Activated T-helper 2 cell treated with anti-CD3 and anti-CD28 coated beads, Interferon-gamma antibody, Interleukin-2, Interleukin-4, amounts not matched to agents 10 μg/mL and 5 μg/mL and 100 μg/mL, durations not matched to agents 14 hours and 24 hours and 36 hours (primary cell): ENCODE measurements around the gene TNS2. TPM values are rescaled to one million over a fixed set of nuclear protein-coding genes. Genes with fewer than 3 reads are reported as not detected.
A peak's percentile ranks its signal among the peaks of the same experiment; 100 is the strongest.
"Not testable (repeated sequence)": the region's sequence is repeated elsewhere in the genome, so short reads cannot be mapped to it uniquely, and the experiment has no call there.

Source experiments
- DNase-seq: peaks from one replicate; pipeline ENCODE4 v3.0.0; 2021; ENCODE audit warnings: low spot score
- H3K27ac Mint-ChIP-seq: one replicate; pipeline ENCODE4 v1.8.0; 2021; ENCODE audit warnings: mixed read lengths
- H3K27me3 Mint-ChIP-seq: one replicate; pipeline ENCODE4 v1.8.0; 2021; ENCODE audit warnings: low read depth, mixed read lengths
- H3K36me3 Mint-ChIP-seq: one replicate; pipeline ENCODE4 v1.8.0; 2021; ENCODE audit warnings: low read depth, mixed read lengths
- H3K4me1 Mint-ChIP-seq: one replicate; pipeline ENCODE4 v1.8.0; 2021; ENCODE audit warnings: low read depth, mixed read lengths
- H3K4me3 Mint-ChIP-seq: one replicate; pipeline ENCODE4 v1.8.0; 2021; ENCODE audit warnings: low read depth, mild to moderate bottlenecking, moderate library complexity, mixed read lengths
- H3K9me3 Mint-ChIP-seq: one replicate; pipeline ENCODE4 v1.8.0; 2021; ENCODE audit warnings: mixed read lengths
- intact Hi-C: fragments of 100-400 bp; cut with micrococcal nuclease; formaldehyde crosslinking; loops from one replicate; pipeline ENCODE4 v1.15.1; 2023
- total RNA-seq: library from RNA; stranded (reverse); gene quantifications from 2 replicates; pipeline ENCODE4 v1.2.3, GENCODE V29; 2022

The TNS2 gene
- total RNA-seq, 1 donor from 2014 or later: 4.7 TPM

- no peak overlapping the region for H3K27ac Mint-ChIP-seq
- intact Hi-C loops: no loop called here
- peaks cover 3% of the 10 kb centered on the region for H3K4me1 Mint-ChIP-seq
- H3K4me3 Mint-ChIP-seq: no peak overlapping the region
- no peaks in the 10 kb centered on the region for H3K36me3 Mint-ChIP-seq
- peaks cover 33% of the 10 kb centered on the region for H3K27me3 Mint-ChIP-seq
- H3K9me3 Mint-ChIP-seq: no peaks in the 10 kb centered on the region
- DNase-seq: no peak
Observed at GRCh38 chr12:53090554-53090953, 40.7 kb downstream of the TNS2 start.

GRCh38 chr12:53091756-53092155, 41.9 kb downstream of the TNS2 start:
- Mint-ChIP-seq H3K27ac (no peak overlapping the region), H3K4me1 (peaks cover 6% of the 10 kb centered on the region), H3K27me3 (peaks cover 33% of the 10 kb centered on the region), H3K36me3 (no peaks in the 10 kb centered on the region), H3K4me3 (no peak overlapping the region), H3K9me3 (no peaks in the 10 kb centered on the region)
- intact Hi-C loops: no loop called here
- DNase-seq: no peak

GRCh38 chr12:53093777-53094393, 44.0 kb downstream of the TNS2 start:
- DNase-seq: no peak
- Mint-ChIP-seq H3K36me3 (no peaks in the 10 kb centered on the region), H3K27me3 (peaks cover 25% of the 10 kb centered on the region), H3K4me1 (peaks cover 21% of the 10 kb centered on the region), H3K27ac (no peak overlapping the region), H3K9me3 (no peaks in the 10 kb centered on the region), H3K4me3 (no peak overlapping the region)
- intact Hi-C loops: no loop called here

GRCh38 chr12:53094394-53094787, 44.5 kb downstream of the TNS2 start:
- intact Hi-C loops: no loop called here
- H3K4me1 Mint-ChIP-seq: peaks cover 26% of the 10 kb centered on the region
- H3K27ac Mint-ChIP-seq: no peak overlapping the region
- DNase-seq: no peak
- H3K9me3 Mint-ChIP-seq: no peaks in the 10 kb centered on the region
- H3K4me3 Mint-ChIP-seq: no peak overlapping the region
- peaks cover 24% of the 10 kb centered on the region for H3K27me3 Mint-ChIP-seq
- no peaks in the 10 kb centered on the region for H3K36me3 Mint-ChIP-seq

GRCh38 chr12:53094796-53095595, 45.1 kb downstream of the TNS2 start:
- DNase-seq, H3K4me3 Mint-ChIP-seq, H3K9me3 Mint-ChIP-seq, H3K27ac Mint-ChIP-seq, intact Hi-C loops, H3K36me3 Mint-ChIP-seq: not testable (repeated sequence)
- peaks cover 24% of the 10 kb centered on the region for H3K27me3 Mint-ChIP-seq
- H3K4me1 Mint-ChIP-seq: peaks cover 27% of the 10 kb centered on the region

GRCh38 chr12:53095596-53095895, 45.7 kb downstream of the TNS2 start:
- H3K36me3 Mint-ChIP-seq, intact Hi-C loops, H3K9me3 Mint-ChIP-seq, DNase-seq, H3K4me3 Mint-ChIP-seq, H3K27ac Mint-ChIP-seq: not testable (repeated sequence)
- peaks cover 27% of the 10 kb centered on the region for H3K4me1 Mint-ChIP-seq
- peaks cover 22% of the 10 kb centered on the region for H3K27me3 Mint-ChIP-seq

GRCh38 chr12:53096089-53096741, 46.4 kb downstream of the TNS2 start:
- no peak for DNase-seq
- Mint-ChIP-seq H3K27ac (no peak overlapping the region), H3K4me1 (peaks cover 27% of the 10 kb centered on the region), H3K27me3 (peaks cover 19% of the 10 kb centered on the region), H3K36me3 (no peaks in the 10 kb centered on the region), H3K9me3 (no peaks in the 10 kb centered on the region), H3K4me3 (peak overlapping the region; percentile 19)
- intact Hi-C loops: no loop called here

- Mint-ChIP-seq H3K9me3 (no peaks in the 10 kb centered on the region), H3K27me3 (peaks cover 16% of the 10 kb centered on the region), H3K4me1 (peaks cover 27% of the 10 kb centered on the region), H3K36me3 (no peaks in the 10 kb centered on the region), H3K27ac (no peak overlapping the region), H3K4me3 (peak overlapping the region; percentile 61)
- intact Hi-C loops: no loop called here
- DNase-seq: no peak
Observed at GRCh38 chr12:53096759-53097158, 46.9 kb downstream of the TNS2 start.

- H3K27ac Mint-ChIP-seq: no peak overlapping the region
- H3K9me3 Mint-ChIP-seq: no peaks in the 10 kb centered on the region
- peaks cover 28% of the 10 kb centered on the region for H3K4me1 Mint-ChIP-seq
- intact Hi-C loops: no loop called here
- H3K4me3 Mint-ChIP-seq: peak overlapping the region; percentile 61
- peaks cover 16% of the 10 kb centered on the region for H3K27me3 Mint-ChIP-seq
- DNase-seq: no peak
- H3K36me3 Mint-ChIP-seq: no peaks in the 10 kb centered on the region
Observed at GRCh38 chr12:53097207-53097563, 47.3 kb downstream of the TNS2 start.

- peaks cover 16% of the 10 kb centered on the region for H3K27me3 Mint-ChIP-seq
- intact Hi-C loops: loop anchor here (1.0 kb wide), 1 partner anchor 18 kb away; the partner anchor contains the start of gene SPRYD3
- no peaks in the 10 kb centered on the region for H3K9me3 Mint-ChIP-seq
- no peaks in the 10 kb centered on the region for H3K36me3 Mint-ChIP-seq
- H3K27ac Mint-ChIP-seq: peak within 1 kb of the TSS; percentile 59
- peak within 1 kb of the TSS; percentile 77 for H3K4me3 Mint-ChIP-seq
- peak; percentile 54 for DNase-seq
- H3K4me1 Mint-ChIP-seq: peaks cover 31% of the 10 kb centered on the region
Observed at GRCh38 chr12:53097564-53098353, 47.9 kb downstream of the TNS2 start, which contains the start of gene IGFBP6. TSS of gene IGFBP6 (plus strand) at chr12:53097667. CDS start at chr12:53097718, 51 bp downstream.

- intact Hi-C loops: loop anchor here (1.0 kb wide), 1 partner anchor 19 kb away; the partner anchor contains the start of gene SPRYD3
- Mint-ChIP-seq H3K9me3 (no peaks in the 10 kb centered on the region), H3K36me3 (no peaks in the 10 kb centered on the region), H3K4me1 (peaks cover 38% of the 10 kb centered on the region), H3K27me3 (peaks cover 16% of the 10 kb centered on the region), H3K4me3 (peak overlapping the region; percentile 77), H3K27ac (peak overlapping the region; percentile 59)
- no peak for DNase-seq
Observed at GRCh38 chr12:53098354-53098981, 48.6 kb downstream of the TNS2 start.
